Left ventricle myocardium inferior (tissue), 1 donor: Measurements from ENCODE around the gene NEDD4L. TPM values are rescaled to one million over a fixed set of nuclear protein-coding genes. Genes with fewer than 3 reads are reported as not detected.

Experiments used
- DNase-seq: peaks from one replicate; pipeline ENCODE4 v3.0.0-alpha.2; 2020
- H3K27ac ChIP-seq: fragments of 200-600 bp; replicated peaks from 2 replicates; pipeline ENCODE4 v1.8.0; 2021
- H3K27me3 ChIP-seq: fragments of 200-600 bp; 2 replicates; pipeline ENCODE4 v1.8.0; 2021; ENCODE audit warnings: low read depth
- H3K36me3 ChIP-seq: fragments of 200-600 bp; 2 replicates; pipeline ENCODE4 v1.8.0; 2021
- H3K4me1 ChIP-seq: fragments of 200-600 bp; 2 replicates; pipeline ENCODE4 v1.8.0; 2021
- H3K4me3 ChIP-seq: fragments of 200-600 bp; 2 replicates; pipeline ENCODE4 v1.8.0; 2021; ENCODE audit warnings: mild to moderate bottlenecking, moderate library complexity
- H3K9me3 ChIP-seq: fragments of 200-600 bp; replicated peaks from 2 replicates; pipeline ENCODE4 v1.8.0; 2021
- CTCF ChIP-seq: fragments of 200-600 bp; IDR thresholded peaks from 2 replicates; pipeline ENCODE4 v1.8.0; 2021; ENCODE audit warnings: antibody characterized with exemption, mild to moderate bottlenecking, borderline replicate concordance
- intact Hi-C: fragments of 100-400 bp; cut with micrococcal nuclease; formaldehyde crosslinking; loops from one replicate; pipeline ENCODE4 v1.11.0; 2022
- total RNA-seq: library from RNA; stranded (reverse); fragmentation: NEBNext Ultra II Directional; extraction: Animal tissue kit (Norgen Biotek cat#: 25700); gene quantifications from one replicate; pipeline ENCODE4 v1.2.1, GENCODE V29; 2021
- donor health status: DM: no; HTN: yes; CAD: no; lungs with severe emphysema.

NEDD4L gene
- total RNA-seq, 1 donor from 2014 or later, result 45.8 TPM

GRCh38 chr18:58157237-58157636, 113.2 kb downstream of the NEDD4L start:
- no peak for TF ChIP-seq CTCF
- no peaks in the 10 kb centered on the region for H3K27me3 ChIP-seq
- no peaks in the 10 kb centered on the region for H3K9me3 ChIP-seq
- no peak overlapping the region for H3K27ac ChIP-seq
- no peak overlapping the region for H3K4me3 ChIP-seq
- DNase-seq, result no peak
- intact Hi-C loops, result no loop called here
- no peaks in the 10 kb centered on the region for H3K36me3 ChIP-seq
- H3K4me1 ChIP-seq, result no peaks in the 10 kb centered on the region

- H3K27ac ChIP-seq, result no peak overlapping the region
- H3K4me3 ChIP-seq, result no peak overlapping the region
- H3K27me3 ChIP-seq, result no peaks in the 10 kb centered on the region
- no peaks in the 10 kb centered on the region for H3K4me1 ChIP-seq
- no peaks in the 10 kb centered on the region for H3K9me3 ChIP-seq
- DNase-seq, result no peak
- intact Hi-C loops, result no loop called here
- H3K36me3 ChIP-seq, result no peaks in the 10 kb centered on the region
- no peak for TF ChIP-seq CTCF
These were observed 114.0 kb downstream of the NEDD4L start for GRCh38 chr18:58158008-58158407.

GRCh38 chr18:58158459-58158858, 114.4 kb downstream of the NEDD4L start:
- Histone ChIP-seq H3K27ac (no peak overlapping the region), H3K4me3 (no peak overlapping the region), H3K4me1 (no peaks in the 10 kb centered on the region), H3K9me3 (no peaks in the 10 kb centered on the region), H3K36me3 (no peaks in the 10 kb centered on the region), H3K27me3 (no peaks in the 10 kb centered on the region)
- intact Hi-C loops, result no loop called here
- TF ChIP-seq CTCF, result no peak
- no peak for DNase-seq

- no peak for DNase-seq
- no peak for TF ChIP-seq CTCF
- H3K36me3 ChIP-seq, result no peaks in the 10 kb centered on the region
- H3K4me3 ChIP-seq, result no peak overlapping the region
- H3K27ac ChIP-seq, result no peak overlapping the region
- no peaks in the 10 kb centered on the region for H3K4me1 ChIP-seq
- H3K9me3 ChIP-seq, result no peaks in the 10 kb centered on the region
- H3K27me3 ChIP-seq, result no peaks in the 10 kb centered on the region
- intact Hi-C loops, result no loop called here
These were observed 117.6 kb downstream of the NEDD4L start for GRCh38 chr18:58161659-58162058.

GRCh38 chr18:58162127-58162526, 118.1 kb downstream of the NEDD4L start:
- no peaks in the 10 kb centered on the region for H3K36me3 ChIP-seq
- TF ChIP-seq CTCF, result no peak
- intact Hi-C loops, result no loop called here
- H3K27ac ChIP-seq, result no peak overlapping the region
- no peak for DNase-seq
- no peak overlapping the region for H3K4me3 ChIP-seq
- H3K4me1 ChIP-seq, result no peaks in the 10 kb centered on the region
- no peaks in the 10 kb centered on the region for H3K27me3 ChIP-seq
- no peaks in the 10 kb centered on the region for H3K9me3 ChIP-seq
